ENCODE data around the gene HINT3.
"Not testable (repeated sequence)": the region's sequence is repeated elsewhere in the genome, so short reads cannot be mapped to it uniquely, and the experiment has no call there.

HINT3 gene

DNA sequence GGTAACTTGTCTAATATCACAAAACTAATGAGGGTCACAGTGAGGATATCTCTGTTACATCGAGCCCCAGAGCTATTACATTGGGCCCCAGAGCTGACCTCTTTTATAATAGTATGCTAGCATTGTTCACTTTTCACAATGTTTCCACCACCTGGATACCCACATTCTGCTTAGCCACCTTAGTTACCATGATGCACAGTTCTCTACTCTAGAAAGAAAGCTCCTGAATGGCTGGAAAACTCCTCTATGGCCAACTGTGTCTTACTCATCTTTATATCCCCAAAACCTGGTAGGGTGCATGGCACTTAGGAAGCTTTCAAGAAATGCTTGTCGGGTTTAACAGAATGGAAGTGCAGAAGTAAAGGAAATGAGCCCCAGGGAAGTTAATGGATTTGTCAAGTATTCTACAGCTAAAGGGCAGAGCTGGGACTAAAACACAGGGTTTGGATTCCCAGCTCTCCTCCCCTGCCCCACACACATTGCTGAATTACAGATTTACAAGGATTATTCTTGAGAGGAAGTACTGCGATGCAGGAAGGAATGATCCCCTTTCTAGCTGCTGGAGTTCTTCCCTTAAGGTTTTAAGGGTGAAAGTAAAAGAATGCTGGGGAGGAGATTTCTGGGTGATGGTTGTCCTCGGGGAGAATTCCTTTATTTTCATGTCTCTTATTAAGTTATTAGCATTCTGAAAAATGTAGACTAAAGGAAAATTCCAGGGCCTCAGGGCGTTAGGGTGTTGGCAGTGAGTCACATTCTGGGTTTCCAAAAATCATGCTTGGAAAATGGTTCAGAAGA, 16.1 kb upstream of the HINT3 start:
- DNase-seq = no peak

- DNase-seq = no peak
Measured at GRCh38 chr6:125942672-125943527, 13.7 kb upstream of the HINT3 start.

GRCh38 chr6:125943528-125944433, 12.8 kb upstream of the HINT3 start:
- DNase-seq = no peak

DNA sequence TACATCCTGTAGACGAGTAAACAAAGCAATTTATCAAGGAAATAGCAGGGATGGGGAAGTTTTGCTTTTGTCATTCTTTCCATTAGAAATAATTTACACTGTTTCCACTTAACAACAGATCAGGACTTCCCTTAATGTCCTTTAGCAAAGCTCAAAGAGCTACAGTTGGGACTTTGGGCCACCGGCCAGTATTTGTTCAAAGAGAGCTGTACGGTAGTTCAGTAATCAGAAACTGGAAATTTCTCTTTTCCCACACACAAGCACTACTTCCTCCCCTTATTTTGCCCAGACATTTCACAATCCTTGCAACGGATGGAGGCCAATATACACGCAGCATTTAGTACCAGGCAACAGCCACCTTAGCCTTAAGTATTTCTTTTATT, 12.1 kb upstream of the HINT3 start:
- DNase-seq = no peak

- DNase-seq = no peak
Measured at GRCh38 chr6:125944896-125945295, 11.7 kb upstream of the HINT3 start.

DNA sequence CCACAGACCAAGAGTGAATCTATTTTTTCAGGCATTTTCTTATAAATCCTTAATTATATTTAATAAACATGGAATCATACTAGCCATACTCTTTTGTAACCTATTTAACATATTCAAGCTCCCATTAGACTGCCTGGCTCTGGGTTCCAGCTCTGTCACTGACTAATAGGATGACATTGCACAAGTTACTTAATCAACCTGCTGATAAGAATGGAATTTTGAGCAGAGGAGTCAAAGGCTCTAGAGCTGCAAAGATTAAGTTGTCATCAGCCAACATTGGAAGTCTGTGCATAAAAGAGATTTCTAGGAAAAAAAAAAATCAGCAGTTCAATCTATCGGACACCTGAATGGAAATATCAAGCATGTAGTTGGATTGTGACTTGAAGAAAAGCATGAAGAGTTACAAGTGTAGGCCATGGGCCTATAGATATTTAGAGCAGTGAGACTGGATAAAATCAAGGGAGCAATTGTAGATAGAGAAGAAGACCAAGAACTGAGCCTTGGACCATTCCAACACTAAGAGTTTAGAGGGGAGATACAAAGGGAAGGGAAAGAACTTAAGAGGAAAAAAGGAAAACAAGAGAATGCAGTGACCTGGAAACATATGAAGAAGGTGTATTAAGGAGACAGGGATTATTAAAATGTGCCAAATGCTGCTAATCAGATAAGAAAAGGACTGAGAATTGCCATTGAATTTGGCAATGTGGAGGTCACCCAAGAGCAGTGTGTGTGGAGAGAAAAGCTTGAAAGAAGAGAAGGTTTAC, 11.0 kb upstream of the HINT3 start:
- no peak for DNase-seq

DNA sequence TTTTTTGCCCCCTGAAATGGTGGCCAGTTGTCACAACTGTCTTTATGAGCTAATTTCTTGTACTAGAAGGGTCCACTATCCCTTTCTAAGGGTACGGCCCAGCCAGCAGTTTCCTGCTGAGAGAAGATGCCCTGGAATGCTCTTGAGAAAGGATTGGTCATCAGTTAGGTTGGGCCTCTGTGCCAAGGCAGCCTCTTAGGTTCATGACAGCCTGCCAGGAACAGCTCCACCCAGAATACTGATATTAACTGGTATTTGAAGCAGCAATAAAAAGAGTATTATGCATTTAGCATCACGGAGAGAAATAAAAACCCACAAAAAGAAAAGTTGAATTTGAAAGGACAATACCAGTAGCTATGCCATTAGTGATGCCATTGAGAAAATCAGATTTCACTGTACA, 9.0 kb upstream of the HINT3 start:
- no peak for DNase-seq

- no peak for DNase-seq
Measured at GRCh38 chr6:125948455-125948854, 8.1 kb upstream of the HINT3 start.

DNA sequence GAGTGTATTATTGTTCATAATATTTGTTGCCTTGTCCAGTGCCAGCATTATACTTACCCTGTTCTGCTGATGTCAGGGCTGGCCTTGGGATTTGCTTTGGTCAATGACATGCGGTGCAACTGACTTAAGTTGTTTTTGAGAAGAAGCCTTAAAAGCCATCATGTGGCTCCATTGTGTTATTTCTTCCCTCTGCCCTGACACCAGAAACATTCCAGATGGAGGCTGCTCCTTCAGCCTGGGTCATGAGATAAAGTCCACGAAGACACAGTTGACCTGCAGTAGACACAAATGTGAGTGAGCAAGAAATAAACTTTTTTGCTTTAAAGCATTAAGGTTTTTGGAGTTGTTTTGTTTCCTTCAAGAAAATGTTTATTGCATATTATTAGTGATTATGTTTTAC, 7.5 kb upstream of the HINT3 start:
- DNase-seq = no peak

DNA sequence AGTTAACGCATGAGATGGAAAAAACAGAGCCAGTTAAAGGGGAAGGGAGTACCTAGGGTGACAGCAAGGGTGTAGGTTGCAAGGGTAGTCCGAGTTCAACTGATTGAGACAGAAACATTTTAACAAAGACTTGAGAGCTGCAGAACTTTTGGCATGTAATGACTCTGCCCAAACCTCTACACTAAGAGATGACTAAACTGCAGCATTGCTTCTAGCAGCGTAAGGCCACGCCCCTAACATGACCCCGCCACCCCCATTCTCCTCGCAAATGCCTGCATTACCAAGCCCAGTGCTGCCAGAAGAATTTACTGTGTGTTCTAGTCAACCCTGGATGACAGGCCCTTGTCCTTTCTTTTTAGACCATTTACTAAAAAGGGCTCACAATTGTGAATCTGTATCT, 6.3 kb upstream of the HINT3 start:
- no peak for DNase-seq

DNA sequence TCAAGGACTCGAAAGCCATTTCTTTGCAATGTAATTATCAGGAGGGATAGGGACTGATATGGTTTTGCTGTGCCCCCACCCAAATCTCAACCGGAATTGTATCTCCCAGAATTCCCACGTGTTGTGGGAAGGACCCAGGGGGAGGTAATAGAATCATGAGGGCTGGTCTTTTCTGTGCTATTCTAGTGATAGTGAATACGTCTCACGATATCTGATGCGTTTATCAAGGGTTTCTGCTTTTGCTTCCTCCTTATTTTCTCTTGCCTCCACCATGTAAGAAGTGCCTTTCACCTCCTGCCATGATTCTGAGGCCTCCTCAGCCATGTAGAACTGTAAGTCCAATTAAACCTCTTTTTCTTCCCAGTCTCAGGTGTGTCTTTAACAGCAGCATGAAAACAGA, 5.9 kb upstream of the HINT3 start:
- not testable (repeated sequence) for DNase-seq

DNA sequence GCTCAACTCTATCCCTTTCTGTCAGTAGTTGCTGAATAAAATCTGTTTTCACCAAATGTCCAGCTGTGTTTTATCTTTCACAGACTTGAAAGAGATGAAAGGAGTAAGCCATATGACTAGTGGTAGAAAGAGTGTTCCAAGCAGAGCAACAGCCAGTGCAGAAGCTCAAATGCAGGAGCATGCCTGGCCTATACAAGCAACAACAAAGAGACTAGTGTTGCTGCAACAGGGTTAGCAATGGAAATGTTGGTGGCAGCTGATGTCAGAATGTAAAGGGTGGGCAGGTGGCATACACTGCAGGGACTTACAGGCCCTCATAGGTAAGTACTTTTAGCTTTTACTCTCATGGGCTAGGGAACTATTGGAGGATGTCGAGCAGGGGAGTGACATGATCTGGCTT, 5.2 kb upstream of the HINT3 start:
- DNase-seq = no peak

GRCh38 chr6:125952764-125953501, 3.6 kb upstream of the HINT3 start:
- DNase-seq = no peak

- no peak for DNase-seq
Measured at GRCh38 chr6:125953502-125953875, 3.1 kb upstream of the HINT3 start.

- no peak for DNase-seq
Measured at GRCh38 chr6:125954735-125955339, 1.7 kb upstream of the HINT3 start.

DNA sequence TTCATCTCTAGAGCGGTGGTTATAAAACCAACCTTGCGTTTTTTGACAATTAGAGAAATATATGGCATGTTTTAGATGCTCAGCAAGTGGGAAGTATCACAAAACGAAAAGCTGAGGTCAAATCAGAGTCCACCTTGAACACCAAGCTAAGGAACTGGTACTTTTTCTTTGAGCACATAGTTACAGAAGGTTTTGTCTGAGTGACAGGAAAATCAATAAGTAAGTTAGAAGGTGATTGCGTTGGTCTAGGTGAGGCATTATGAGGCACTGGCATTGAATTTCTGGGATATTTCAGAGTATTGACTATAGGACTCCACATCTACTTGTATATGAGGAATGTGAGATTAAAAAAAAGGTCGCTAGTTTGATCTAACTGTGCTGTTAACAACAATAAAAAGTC, 597 bp upstream of the HINT3 start:
- no peak for DNase-seq

GRCh38 chr6:125957391-125957693, 772 bp downstream of the HINT3 start:
- no peak for DNase-seq

DNA sequence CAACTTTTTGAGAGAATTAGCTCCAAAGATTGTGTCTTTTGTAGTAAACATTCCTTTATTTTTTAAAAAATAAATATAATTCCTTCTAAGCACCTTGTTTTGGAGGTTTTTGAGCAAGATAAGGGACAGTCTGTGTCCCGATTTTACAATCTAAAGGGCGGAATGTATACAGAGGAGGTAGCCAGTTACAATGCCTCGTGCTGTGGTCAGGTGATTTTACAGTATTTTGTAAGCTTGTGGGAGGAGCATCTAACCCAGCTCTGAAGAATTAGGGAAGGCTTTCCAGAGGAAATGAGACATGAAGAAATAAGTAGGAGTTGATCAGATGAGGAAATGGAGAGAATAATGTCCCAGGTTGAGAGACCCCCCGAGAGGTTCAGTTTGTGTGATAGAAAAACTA, 1.3 kb downstream of the HINT3 start:
- DNase-seq = no peak

DNA sequence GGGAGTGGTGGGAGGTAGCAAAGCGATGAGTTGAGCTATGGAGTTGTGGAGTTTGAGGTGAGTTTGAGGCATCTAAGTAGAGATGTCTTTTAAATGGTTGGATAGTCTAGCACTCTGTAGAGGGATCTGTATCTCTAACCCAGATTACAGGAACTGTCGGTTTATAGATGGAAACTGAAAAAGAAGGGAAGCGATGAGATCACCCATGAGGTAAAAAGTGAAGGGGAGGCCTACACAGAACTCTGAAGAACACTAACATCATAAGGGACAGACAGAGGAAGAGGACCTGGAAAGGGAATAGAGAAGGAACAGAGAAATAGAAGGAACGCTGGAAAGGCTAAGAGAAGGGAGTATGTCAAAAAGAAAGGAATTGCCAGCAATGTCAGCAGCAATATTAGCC, 2.5 kb downstream of the HINT3 start:
- no peak for DNase-seq

- DNase-seq = no peak
Measured at GRCh38 chr6:125961117-125961516, 4.5 kb downstream of the HINT3 start.

GRCh38 chr6:125962900-125963497, 6.4 kb downstream of the HINT3 start:
- no peak for DNase-seq

Measured in activated CD4-positive, CD25-positive, alpha-beta regulatory T cell treated with anti-CD3 and anti-CD28 coated beads, Interleukin-2, amount 50 U/mL, for 72 hours (primary cell).